ENCODE results near the gene CMAS. TPM values are rescaled to one million over a fixed set of nuclear protein-coding genes. Genes with fewer than 3 reads are reported as not detected.

CMAS gene
- total RNA-seq, 1 experiment from 2014 or later = 36.1 TPM

- no peak for ATAC-seq
- ChIA-PET RAD21 (ENCODE audit: low non-redundant PET in 1 of 2, low total read pairs in 2 of 2, uncharacterized antibody in 2 of 2, unreplicated experiment in 2 of 2) (no interaction called here), POLR2A (no interaction called here)
Observed at GRCh38 chr12:22048351-22049041, 2.5 kb downstream of the CMAS start.

More at GRCh38 chr12:22048351-22049041, 2.5 kb downstream of the CMAS start:
- DNase-seq (ENCODE audit: low read depth, low spot score) = no peak
- Histone ChIP-seq H3K9ac (ENCODE audit: low read length) (no peak overlapping the region), H2AFZ (ENCODE audit: low read depth, low read length, poor library complexity, severe bottlenecking) (no peak overlapping the region), H3K79me2 (ENCODE audit: insufficient read depth, low read length) (peaks cover 40% of the 10 kb centered on the region), H3K4me1 (ENCODE audit: control insufficient read depth in 1 of 2, insufficient read depth in 2 of 2, low read length in 2 of 2) (no peaks in the 10 kb centered on the region), H3K27ac (ENCODE audit: low read depth, low read length) (no peak overlapping the region), H3K4me2 (ENCODE audit: low read length) (no peak overlapping the region), H3K27me3 (ENCODE audit: insufficient read depth, low read length) (no peaks in the 10 kb centered on the region), H4K20me1 (ENCODE audit: insufficient read depth) (no peaks in the 10 kb centered on the region), H3K9me3 (ENCODE audit: control insufficient read depth in 1 of 2, insufficient read depth in 1 of 2, low read depth in 1 of 2, low read length in 2 of 2) (no peaks in the 10 kb centered on the region), H3K4me3 (replicated peaks in 1 of 2; ENCODE audit: low read depth in 1 of 2, low read length in 2 of 2) (no peak overlapping the region), H3K9me2 (ENCODE audit: insufficient read depth) (no peaks in the 10 kb centered on the region), H3K36me3 (ENCODE audit: control insufficient read depth in 1 of 2, insufficient read depth in 2 of 2, low read length in 2 of 2) (no peaks in the 10 kb centered on the region; a peak in 1 of 4 replicates)
- intact Hi-C loops (cut with micrococcal nuclease) = no loop called here
- TF ChIP-seq EZH2 (IDR thresholded peaks at IDR 0.05) (no peak), JUND (IDR thresholded peaks at IDR 0.05) (no peak), POLR2A (IDR thresholded peaks at IDR 0.05; ENCODE audit: borderline replicate concordance, extremely low read depth, insufficient read depth, insufficient read length) (no peak), EZH2phosphoT487 (IDR thresholded peaks at IDR 0.05; ENCODE audit: borderline replicate concordance) (no peak), EGR1 (IDR thresholded peaks at IDR 0.05; ENCODE audit: low read depth) (no peak), POLR2AphosphoS5 (IDR thresholded peaks at IDR 0.05; ENCODE audit: low read depth, low read length) (no peak), ZNF274 (IDR thresholded peaks at IDR 0.05; ENCODE audit: low read depth, low read length) (no peak), CBX3 (IDR thresholded peaks at IDR 0.05; ENCODE audit: low read depth) (no peak), ELF1 (IDR thresholded peaks at IDR 0.05; ENCODE audit: borderline replicate concordance, low read depth) (no peak), REST (IDR thresholded peaks at IDR 0.05; ENCODE audit: low read depth) (no peak), SP1 (IDR thresholded peaks at IDR 0.05; ENCODE audit: low read depth) (no peak), RAD21 (IDR thresholded peaks at IDR 0.05; ENCODE audit: low read depth) (no peak), FOSL1 (IDR thresholded peaks at IDR 0.05; ENCODE audit: low read depth) (no peak), SRF (IDR thresholded peaks at IDR 0.05; ENCODE audit: low read depth) (no peak)
- TF ChIP-seq, protein P1, sequence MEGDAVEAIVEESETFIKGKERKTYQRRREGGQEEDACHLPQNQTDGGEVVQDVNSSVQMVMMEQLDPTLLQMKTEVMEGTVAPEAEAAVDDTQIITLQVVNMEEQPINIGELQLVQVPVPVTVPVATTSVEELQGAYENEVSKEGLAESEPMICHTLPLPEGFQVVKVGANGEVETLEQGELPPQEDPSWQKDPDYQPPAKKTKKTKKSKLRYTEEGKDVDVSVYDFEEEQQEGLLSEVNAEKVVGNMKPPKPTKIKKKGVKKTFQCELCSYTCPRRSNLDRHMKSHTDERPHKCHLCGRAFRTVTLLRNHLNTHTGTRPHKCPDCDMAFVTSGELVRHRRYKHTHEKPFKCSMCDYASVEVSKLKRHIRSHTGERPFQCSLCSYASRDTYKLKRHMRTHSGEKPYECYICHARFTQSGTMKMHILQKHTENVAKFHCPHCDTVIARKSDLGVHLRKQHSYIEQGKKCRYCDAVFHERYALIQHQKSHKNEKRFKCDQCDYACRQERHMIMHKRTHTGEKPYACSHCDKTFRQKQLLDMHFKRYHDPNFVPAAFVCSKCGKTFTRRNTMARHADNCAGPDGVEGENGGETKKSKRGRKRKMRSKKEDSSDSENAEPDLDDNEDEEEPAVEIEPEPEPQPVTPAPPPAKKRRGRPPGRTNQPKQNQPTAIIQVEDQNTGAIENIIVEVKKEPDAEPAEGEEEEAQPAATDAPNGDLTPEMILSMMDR (IDR thresholded peaks at IDR 0.05 in 2 of 3, conservative IDR thresholded peaks at IDR 0.05 in 1 of 3; ENCODE audit: borderline replicate concordance in 1 of 3, insufficient read depth in 1 of 3, low read depth in 2 of 3, low read length in 2 of 3) = no peak
- TF ChIP-seq, protein P2, sequence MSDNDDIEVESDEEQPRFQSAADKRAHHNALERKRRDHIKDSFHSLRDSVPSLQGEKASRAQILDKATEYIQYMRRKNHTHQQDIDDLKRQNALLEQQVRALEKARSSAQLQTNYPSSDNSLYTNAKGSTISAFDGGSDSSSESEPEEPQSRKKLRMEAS (IDR thresholded peaks at IDR 0.05) = no peak
- TF ChIP-seq, protein P3, sequence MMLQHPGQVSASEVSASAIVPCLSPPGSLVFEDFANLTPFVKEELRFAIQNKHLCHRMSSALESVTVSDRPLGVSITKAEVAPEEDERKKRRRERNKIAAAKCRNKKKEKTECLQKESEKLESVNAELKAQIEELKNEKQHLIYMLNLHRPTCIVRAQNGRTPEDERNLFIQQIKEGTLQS (IDR thresholded peaks at IDR 0.05) = no peak
- BruUV-seq (replicated peaks) = no TSS peak
- CTCF ChIA-PET = no interaction called here

Measured in HCT116 (cell line).